HG02943 (cell line): ENCODE results near the gene NR2C2.
A peak's percentile ranks its signal among the peaks of the same experiment; 100 is the strongest.

ENCODE experiments used
- ATAC-seq: cut with Tn5 transposase; IDR thresholded peaks from one replicate; pipeline ENCODE4 v1.9.1; 2021; ENCODE audit warnings: mild to moderate bottlenecking, low read depth, moderate library complexity; ENCODE audit not compliant: unreplicated experiment

The NR2C2 gene

DNA sequence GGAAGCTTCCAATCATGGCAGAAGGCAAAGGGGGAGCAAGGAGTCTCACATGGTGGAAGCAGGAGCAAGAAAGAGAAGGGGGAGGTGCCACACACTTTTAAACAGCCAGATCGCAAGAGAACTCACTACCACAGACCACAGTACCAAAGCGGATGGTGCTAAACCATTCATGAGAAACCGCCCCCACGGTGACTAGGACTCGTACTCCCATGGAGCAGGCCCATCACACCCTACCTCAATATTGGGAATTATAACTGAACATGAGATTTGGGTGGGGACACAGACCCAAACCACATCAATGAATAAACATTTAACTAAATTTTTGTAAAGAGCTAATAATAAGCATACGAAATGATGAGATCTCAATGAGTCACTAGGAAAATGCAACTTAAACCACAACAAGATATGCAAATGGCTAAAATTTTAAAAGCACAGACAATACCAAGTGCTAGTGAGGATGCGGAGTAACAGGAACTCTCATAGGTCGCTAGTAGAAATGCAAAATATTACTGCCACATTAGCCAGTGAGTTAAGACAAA, 107.7 kb downstream of the NR2C2 start:
- no peak for ATAC-seq

DNA sequence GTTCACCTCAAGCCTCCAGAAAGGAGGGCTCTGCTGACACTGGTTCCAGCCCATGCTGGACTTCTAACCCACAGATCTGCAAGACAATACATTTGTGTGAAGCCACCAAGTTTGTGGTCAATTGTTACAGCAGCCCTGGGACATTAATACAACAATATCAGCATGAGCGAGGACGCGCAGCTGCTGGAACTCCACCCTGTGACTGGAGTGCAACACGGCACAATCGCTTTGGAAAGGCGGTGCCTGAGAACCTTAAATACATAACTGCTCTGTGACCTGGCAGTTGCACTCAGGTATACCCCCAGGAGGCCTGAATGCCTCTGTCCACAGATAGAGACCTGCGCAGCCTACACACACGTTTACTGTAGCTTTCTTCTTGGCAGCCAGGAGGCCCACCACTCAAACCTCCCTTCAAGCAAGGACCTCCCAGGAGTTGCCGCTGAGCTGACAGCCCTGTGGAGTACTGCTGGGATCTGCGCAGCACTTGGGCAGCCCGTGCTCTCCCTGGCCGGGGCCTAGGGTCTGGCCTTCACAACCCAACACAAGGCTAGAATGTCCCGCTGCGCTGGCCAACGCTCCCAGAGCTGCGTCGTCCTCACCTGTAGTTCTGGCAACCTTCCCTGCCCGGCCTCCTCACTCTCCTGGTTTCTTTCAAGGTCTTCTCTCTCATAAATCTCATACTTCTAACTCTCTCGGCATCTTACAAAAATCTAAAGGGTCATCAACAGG, 109.5 kb downstream of the NR2C2 start:
- ATAC-seq = no peak

DNA sequence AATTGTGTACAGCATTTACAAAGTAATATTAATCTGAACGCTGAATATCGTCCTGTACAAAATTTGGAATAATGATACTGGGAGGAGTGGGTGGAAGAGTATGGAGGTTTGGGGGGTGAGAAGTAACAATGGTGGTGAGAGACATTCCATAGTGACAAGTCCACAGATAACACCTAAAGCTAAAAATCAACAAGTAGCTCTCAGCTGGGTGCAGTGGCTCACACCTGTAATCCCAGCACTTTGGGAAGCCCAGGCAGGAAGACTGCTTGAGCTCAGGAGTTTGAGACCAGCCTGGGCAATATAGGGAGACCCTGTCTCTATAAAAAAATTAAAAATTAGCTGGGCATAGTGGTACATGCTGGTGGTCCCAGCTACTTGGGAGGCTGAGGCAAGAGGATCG, 112.6 kb downstream of the NR2C2 start:
- ATAC-seq = no peak

DNA sequence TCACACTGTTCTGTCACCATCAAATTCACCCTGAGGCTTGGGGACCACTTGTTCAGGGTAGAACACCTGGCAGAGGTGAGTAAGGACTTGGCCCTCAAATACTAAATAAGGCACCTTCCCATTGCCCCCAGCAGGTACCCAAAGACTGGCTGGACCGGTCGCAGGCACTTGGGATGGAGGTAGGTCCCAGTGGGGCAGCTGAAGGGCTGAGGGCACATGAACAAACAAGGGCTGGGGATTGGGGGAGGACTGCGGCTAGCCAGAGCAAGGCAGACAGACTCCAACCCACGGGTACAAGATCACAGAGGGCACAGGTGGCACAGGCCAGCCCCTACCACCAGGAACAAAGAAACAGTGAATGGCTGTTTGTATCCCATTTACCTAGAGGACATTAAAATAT, 115.9 kb downstream of the NR2C2 start:
- ATAC-seq = no peak

DNA sequence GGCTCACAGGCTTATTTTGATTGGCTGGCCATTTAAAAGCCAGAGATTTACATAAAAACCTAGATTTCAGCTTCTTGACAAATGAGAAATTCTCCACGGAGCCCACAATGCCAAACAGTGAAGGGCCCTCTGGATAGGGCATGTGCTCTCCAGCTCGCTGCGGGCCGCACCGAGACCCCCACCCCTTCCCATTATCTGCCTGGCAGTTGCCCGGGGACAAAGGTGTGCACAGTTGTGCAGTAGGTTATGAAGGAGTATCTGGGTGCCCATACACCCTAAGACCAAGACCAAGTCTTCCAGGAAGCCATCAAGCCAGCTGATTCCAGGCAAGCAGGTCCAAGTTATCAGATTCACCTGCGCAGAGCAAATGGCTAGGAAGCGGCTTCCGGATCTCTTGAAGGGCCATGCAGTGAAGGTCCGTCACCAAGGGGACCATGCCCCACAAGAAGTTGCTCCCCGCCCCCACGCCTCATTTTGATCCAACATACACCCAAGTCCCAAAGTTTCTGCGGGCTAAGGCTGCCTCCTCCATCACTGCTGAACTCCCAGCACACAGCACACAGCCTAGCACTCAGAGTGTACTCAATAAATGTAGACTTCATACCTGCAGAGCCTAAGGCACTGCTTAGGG, 116.4 kb downstream of the NR2C2 start:
- ATAC-seq = no peak

DNA sequence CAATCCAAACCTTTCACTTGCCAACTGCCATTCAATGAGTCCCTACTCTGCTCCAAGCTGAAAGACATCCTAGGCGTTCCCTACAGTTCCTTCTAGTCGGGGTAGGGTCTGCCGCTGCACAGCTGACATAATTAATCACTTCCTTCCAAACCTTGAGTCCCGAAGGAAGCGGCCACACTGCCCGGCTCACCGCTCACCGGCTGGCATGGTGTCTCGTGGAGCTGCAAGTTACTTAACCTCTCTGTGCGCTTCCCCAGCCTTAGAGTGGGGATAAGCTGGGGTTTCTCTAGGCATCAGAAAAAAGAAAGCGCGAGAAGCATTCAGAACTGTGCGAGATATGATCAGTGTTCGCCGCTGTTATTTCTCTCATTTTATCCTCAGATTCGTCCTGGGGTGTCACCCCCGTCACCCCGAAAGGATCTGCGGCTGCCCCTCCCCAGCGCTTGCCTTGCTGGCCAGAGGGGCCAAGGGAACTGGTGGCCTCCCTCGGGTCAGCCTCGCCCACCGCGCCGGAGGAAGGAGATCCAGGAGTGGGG, 117.0 kb downstream of the NR2C2 start:
- ATAC-seq = peak; percentile 34

DNA sequence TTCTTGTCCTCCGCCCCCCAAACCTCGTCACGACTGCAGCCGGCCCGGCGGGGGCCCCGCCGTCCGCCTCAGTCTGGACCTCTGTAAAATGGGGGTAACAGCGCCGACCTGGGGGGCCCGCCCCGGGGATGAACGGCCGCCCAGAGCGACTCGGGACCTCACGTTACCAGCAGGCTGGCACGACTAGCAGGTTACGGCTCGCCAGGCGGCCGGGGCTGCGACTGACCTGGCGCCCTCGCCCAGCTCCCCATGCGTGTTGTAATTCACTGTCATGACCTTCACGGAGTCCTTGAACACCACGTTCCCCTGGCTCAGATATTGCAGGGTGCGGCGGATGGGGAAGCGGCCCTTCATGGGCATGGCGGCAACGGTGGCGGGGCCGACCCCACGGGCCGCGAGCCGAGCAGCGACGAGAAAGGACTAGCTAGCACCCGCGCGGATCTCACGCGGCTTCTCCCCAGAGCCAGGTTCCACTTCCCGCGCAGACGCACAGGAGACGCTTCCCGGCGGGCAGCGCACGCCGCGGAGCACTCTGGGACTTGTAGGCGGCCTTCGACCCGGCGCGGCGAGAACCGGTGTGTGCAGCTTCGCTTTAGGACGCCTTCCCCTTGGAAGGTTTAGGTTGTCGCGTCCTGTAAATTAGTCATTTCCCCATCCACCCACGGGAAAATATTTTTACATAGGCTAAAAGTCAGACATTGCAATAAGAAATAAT, 117.6 kb downstream of the NR2C2 start, which contains the start of gene MRPS25:
Gene MRPS25 (minus strand): TSS at position 481 of the 715 bp plus-strand sequence. CDS start 121 bp downstream, at position 360.
- ATAC-seq = peak; percentile 91

DNA sequence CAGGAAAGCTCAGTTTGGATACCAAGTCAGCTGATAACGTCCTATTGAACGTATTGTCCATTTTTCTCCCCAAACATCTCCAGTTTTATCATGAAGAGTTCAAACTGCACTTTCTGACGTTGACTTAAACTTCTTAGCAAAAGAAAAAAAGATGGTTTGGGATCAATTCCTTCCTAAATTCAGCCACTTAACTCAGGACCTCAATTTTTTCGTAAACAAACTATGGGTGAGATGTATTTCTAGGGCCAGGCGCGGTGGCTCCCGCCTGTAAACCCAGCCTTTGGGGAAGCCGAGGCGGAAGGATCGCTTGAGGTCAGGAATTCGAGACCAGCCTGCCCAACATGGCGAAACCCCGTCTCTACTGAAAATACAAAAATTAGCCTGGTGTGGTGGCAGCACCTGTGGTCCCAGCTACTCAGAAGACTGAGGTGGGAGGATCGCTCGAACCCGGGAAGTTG, 118.2 kb downstream of the NR2C2 start:
- no peak for ATAC-seq

DNA sequence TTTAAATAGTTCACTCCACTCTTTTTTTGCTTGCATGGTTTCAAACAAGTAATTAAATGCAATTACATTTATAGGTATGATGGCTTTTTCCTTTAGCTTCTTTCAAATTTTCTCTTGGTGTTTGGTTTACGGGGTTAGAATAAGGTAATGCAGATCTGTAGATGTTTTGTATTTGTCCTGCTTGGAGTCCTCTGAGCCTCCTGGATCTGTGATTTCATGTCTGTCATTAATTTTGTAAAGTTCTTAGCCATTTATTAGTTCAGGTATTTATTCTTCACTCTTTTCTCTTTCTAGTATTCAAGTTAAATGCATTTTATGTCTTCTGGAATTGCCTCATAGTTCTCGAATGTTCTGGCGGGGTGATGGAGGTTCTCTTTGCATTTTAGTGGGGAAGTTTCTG, 119.1 kb downstream of the NR2C2 start:
- no peak for ATAC-seq

DNA sequence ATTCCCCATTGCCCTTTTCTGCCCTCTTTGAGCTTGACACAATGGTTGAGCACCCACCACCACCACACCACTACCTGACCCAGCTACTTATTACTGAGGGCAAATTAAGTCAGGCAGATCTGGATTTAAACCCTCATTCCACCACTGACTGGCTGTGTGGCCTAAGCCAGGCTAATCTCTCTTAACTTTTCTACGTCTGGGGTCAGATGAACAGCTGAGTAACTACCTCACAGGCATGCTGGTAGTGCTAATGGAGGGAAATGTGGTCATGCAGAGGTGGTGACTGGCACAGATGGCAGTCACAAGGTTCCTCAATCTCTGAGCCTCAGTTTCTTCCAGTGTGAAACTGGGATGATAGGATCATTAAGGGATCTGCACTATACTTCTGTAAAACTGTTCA, 122.1 kb downstream of the NR2C2 start:
- no peak for ATAC-seq

DNA sequence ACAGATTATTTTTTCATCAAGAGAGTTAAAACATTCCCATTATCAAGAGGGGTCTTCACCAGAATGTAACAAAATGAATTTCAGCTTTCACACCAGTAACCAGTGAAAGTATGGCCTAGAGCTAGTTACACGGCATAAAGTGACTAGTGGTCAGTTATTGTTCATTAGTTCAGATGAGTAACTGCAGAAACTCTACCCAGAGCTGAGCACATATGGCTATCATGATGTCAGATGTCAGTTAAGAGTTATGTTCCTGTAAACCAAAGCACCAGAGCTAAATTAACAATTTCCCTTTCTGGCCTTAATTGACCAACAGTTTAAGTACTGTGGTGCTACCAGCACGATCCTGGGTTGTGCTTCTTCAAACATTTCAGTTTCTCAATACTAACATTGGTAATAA, 124.3 kb downstream of the NR2C2 start:
- no peak for ATAC-seq

DNA sequence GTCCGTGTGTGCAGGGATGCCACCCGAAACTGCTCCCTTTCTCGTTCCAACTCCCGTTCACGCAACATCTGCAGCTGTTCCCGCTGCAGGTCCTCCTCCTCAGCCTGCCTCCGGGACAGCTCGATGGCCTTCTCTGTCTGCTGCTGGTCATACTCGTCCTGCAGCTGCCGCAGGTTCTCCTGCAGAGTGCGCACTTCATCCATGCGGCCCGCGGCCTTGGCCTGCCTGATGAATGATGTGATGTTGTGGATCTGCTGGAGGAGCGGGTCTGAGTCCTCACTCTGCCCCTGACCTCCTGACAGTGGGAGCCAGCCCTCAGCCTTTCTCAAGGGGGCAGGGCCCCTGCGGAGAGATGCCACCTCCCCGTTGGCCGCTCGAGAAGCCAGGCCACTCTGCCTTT, 127.1 kb downstream of the NR2C2 start:
- ATAC-seq = no peak

DNA sequence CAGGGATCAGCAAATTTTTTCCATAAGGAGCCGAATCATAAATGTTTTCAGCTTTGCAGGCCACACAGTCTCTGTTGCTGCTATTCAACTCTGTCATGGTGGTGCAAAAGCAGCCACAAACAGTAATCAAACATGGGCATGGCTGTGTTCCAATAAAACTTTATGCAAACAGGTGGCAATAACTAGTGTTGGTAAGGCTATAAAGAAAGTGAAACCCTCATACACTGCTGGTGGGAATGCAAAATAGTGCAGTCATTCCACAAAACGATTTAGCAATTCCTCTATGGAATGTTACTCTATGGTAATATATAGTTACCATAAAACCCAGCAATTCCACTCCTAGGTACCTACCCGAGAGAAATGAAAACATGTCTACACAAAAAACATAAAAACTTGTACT, 131.7 kb downstream of the NR2C2 start:
- no peak for ATAC-seq

DNA sequence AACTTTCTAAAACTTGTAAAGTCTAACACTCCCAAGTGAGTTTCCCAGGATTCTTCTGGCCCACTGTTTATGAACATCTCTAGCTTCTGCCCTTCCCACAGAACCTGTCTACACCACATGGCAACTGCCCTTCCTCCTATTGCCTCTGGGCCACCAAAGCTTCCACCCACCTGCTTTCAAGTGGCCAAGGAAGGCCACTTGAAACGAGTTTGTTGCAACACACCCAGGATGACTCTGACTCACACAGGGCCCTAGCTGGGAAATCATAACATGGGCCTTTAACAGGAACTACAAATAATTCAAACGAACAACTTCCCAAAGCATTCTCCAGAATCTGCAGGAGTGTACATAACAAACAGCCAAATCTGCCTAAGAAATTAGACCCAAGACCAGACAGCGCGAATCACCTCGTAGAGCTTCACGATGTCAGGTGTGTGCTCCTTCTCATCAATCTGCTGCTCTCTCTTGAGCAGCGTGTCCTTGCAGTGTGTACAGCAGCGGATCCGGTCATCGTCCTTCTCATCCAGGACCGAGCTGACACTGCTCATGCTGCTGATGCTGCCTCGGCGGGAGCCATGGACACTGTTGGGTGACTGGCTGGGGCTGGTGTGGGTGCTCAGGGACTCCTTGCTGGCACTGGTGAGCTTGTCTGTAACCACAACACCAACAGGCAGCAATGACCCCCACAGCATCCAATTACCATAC, 134.7 kb downstream of the NR2C2 start:
- ATAC-seq = no peak

DNA sequence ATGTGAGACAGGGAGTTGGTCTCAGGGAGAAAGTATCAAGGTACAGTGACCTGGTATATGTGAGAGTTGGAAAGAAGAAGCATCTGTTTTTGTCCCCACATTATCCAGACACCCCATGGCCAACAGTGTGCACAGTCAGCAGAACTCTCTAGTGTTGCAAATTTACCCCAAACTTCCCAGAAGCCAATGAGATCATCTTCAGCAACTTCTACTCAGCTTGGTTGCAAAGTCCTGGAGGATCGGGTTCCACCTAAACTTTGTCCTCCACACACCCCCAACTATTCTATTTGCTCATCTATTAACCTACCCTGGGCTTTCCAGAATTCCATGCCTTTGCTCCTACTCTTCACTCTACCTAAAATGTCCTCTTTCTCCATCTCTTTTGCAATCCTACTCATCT, 135.9 kb downstream of the NR2C2 start:
- no peak for ATAC-seq

DNA sequence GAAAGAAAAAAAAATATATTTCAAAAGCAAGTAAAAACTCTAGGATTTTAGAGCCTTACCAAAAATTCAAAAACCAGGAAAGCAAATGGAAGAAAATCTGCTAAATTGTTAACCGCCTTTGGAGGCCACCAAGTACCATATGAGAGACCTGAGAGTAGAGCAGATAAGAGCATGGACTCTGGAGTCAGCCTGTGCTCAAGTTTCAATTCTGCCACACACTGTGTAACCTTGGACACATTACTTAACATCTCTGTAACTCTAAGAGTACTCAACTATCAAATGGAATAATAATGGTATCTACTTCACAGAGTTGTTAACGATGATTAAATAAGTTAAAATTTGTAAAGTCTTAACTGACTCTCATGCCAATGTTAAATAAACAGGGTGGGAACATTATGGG, 138.9 kb downstream of the NR2C2 start:
- no peak for ATAC-seq

DNA sequence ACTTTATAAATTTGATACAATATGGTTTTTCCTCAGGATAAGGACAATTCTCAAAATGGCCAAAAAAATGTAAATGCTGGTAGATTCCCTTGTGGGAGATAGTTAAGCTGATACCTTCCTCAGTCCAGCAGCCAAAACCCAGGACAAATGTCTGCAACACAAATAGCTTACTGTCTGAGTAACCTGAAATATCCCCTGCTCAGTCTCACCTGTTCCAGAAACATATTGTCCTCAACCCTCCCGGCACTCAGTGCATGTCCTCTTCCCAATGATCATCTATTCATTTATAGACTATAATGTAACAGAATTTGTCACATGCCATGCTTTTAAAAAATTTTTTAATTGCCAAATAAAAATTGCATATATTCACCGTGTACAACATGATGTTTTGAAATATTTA, 139.3 kb downstream of the NR2C2 start:
- ATAC-seq = no peak

DNA sequence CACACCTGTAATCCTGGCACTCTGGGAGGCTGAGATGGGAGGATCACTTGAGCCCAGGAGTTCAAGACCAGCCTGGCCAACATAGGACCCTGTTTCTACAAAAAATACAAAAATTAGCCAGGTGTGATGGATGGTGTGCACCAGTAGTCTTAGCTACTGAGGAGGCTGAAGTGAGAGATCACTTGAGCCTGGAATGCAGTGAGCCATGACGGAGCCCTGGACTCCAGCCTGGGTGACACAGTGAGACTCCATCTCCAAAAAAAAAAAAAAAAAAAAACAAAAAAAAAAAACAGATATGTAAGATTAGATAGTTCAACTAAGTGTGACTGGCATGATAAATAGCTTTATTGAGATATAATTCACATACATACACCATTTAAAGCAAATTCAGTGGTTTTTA, 141.8 kb downstream of the NR2C2 start:
- ATAC-seq = no peak

DNA sequence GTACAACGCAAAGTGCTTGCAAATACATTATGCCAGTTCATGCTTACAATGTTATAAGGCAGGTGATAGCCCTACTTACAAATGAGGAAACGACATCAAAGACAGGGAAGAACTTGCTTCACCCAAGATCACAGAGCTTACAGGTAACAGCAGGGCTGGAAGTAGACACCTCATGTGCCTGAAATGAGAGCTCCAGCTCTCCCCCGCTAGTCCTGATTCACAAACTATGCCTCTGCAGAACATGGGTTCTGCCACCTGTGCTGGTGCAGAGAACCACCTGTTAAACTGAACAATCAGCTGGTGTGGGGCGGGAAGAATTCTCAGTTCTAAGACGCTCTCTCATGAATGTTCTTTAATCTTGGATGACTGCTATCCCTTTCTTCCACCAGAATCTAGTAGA, 144.2 kb downstream of the NR2C2 start:
- no peak for ATAC-seq

DNA sequence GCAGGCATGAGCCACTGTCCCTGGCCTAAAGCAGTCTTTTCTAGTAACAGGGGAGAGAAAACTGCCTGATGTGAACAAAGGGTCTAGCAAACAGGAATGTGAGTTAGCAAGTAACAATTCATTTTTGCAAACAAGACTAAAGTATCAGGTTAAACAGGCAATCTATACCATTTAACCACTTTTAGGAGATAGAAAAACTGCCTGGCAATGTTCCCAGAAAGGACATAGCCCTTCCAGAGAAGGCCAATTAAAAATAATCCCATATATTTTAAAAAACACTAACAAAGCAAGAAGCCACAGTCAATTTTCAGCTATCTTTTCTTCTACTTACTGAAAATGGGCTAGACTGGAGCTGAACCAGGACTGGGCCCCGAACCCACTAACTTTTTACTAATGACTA, 145.3 kb downstream of the NR2C2 start:
- ATAC-seq = no peak
